ENCODE results near the gene RHPN2.

GRCh38 chr19:32998722-32999121 is 66.0 kb downstream of the RHPN2 start:
- no peak for TF ChIP-seq EP300 (IDR thresholded peaks at IDR 0.05; ENCODE audit: low read depth)
- no peak for TF ChIP-seq POLR2A (IDR thresholded peaks at IDR 0.05)
- no peak for TF ChIP-seq CTCF (IDR thresholded peaks at IDR 0.05)
